Mucosa of descending colon (tissue), 3 donors: ENCODE results near the gene METRNL. TPM values are rescaled to one million over a fixed set of nuclear protein-coding genes. Genes with fewer than 3 reads are reported as not detected.
"Not testable (repeated sequence)": the region's sequence is repeated elsewhere in the genome, so short reads cannot be mapped to it uniquely, and the experiment has no call there.

Experiments used
- ATAC-seq: fragments of 200-7000 bp; cut with Tn5 transposase; one replicate; pipeline ENCODE4 v1.9.1; 2020; ENCODE audit warnings: mild to moderate bottlenecking, moderate library complexity
- DNase-seq, 3 donors: peaks; one replicate each; pipeline ENCODE4 v3.0.0-alpha.2; 2020
- H3K36me3 ChIP-seq: fragments of 200-600 bp; one replicate; pipeline ENCODE4 v1.8.0; 2021; ENCODE audit warnings: low read depth, mild to moderate bottlenecking
- H3K4me1 ChIP-seq: fragments of 200-600 bp; one replicate; pipeline ENCODE4 v1.8.0; 2021; ENCODE audit warnings: low read depth, mild to moderate bottlenecking
- H3K4me3 ChIP-seq: fragments of 200-600 bp; one replicate; pipeline ENCODE4 v1.8.0; 2021; ENCODE audit warnings: mild to moderate bottlenecking
- H3K9me3 ChIP-seq: fragments of 200-600 bp; one replicate; pipeline ENCODE4 v1.8.0; 2021; ENCODE audit warnings: mild to moderate bottlenecking
- intact Hi-C, 2 donors: fragments of 100-400 bp; cut with DNase I in 1 of 2; cut with micrococcal nuclease in 1 of 2; formaldehyde crosslinking; loops; one replicate each; pipeline versions ENCODE4 v1.11.0 to v1.11.1; 2022; cut with DNase I, micrococcal nuclease
- total RNA-seq, 3 donors: library from RNA; stranded (reverse); fragmentation: NEBNext Ultra II Directional in 2 of 3; extraction: Animal tissue kit (Norgen Biotek cat#: 25700) in 2 of 3; gene quantifications; one replicate each; pipeline versions ENCODE4 v1.2.1 to v1.2.4, GENCODE V29; 2021 to 2023
- TF ChIP-seq, protein P1 (sequence below): fragments of 200-600 bp; IDR thresholded peaks from one replicate; pipeline ENCODE4 v1.8.0; 2022; ENCODE audit warnings: antibody characterized with exemption, mild to moderate bottlenecking
- donor health status: DM: no; HTN: no; CAD: no; lungs with moderate emphysema.
- donor health status: DM: no; HTN: no; CAD: no.
- donor health status: DM: no; HTN: yes; CAD: no.

METRNL gene
- total RNA-seq, 3 donors from 2014 or later, result 78.6 to 134 (median 116) TPM

DNA sequence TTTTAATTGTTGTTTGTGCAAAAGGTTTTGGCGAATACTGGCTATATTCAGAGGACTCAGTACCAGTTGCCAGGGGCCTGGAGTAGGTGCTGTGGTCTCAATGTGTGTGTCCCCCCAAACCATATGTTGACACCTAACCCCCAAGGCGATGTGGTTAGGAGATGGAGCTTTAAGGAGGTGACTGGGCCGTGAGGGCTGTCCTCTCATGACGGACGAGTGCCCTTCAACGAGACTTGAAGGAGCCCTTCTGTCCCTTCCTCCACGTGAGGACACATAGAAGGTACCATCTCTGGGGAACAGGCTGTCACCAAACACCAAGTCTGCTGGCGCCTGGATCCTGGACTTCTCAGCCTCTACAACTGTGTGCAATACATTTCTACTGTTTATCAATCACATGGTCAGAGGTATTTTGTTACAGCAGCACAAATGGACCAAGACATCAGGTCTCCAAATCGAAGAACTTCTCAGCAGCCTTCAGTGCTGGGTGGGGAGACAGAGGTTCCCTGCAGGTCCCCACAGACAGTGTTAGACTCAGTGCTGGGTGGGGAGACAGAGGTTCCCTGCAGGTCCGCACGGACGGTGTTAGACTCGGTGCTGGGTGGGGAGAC lies 24.8 kb upstream of the METRNL start:
- TF ChIP-seq, protein P1, sequence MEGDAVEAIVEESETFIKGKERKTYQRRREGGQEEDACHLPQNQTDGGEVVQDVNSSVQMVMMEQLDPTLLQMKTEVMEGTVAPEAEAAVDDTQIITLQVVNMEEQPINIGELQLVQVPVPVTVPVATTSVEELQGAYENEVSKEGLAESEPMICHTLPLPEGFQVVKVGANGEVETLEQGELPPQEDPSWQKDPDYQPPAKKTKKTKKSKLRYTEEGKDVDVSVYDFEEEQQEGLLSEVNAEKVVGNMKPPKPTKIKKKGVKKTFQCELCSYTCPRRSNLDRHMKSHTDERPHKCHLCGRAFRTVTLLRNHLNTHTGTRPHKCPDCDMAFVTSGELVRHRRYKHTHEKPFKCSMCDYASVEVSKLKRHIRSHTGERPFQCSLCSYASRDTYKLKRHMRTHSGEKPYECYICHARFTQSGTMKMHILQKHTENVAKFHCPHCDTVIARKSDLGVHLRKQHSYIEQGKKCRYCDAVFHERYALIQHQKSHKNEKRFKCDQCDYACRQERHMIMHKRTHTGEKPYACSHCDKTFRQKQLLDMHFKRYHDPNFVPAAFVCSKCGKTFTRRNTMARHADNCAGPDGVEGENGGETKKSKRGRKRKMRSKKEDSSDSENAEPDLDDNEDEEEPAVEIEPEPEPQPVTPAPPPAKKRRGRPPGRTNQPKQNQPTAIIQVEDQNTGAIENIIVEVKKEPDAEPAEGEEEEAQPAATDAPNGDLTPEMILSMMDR, result no peak
- DNase-seq, result no peak
- Histone ChIP-seq H3K36me3 (no peaks in the 10 kb centered on the region), H3K4me1 (peaks cover 4% of the 10 kb centered on the region), H3K4me3 (no peak overlapping the region), H3K9me3 (no peaks in the 10 kb centered on the region)
- intact Hi-C loops, result no loop called here
- ATAC-seq, result no peak

DNA sequence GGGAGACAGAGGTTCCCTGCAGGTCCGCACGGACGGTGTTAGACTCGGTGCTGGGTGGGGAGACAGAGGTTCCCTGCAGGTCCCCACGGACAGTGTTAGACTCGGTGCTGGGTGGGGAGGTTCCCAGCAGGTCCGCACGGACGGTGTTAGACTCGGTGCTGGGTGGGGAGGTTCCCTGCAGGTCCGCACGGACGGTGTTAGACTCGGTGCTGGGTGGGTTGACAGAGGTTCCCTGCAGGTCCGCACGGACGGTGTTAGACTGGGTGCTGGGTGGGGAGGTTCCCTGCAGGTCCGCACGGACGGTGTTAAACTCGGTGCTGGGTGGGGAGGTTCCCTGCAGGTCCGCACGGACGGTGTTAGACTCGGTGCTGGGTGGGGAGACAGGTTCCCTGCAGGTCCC lies 24.2 kb upstream of the METRNL start:
- not testable (repeated sequence) for H3K9me3 ChIP-seq
- DNase-seq, result peak in 1 of 3 donors; percentile 16

DNA sequence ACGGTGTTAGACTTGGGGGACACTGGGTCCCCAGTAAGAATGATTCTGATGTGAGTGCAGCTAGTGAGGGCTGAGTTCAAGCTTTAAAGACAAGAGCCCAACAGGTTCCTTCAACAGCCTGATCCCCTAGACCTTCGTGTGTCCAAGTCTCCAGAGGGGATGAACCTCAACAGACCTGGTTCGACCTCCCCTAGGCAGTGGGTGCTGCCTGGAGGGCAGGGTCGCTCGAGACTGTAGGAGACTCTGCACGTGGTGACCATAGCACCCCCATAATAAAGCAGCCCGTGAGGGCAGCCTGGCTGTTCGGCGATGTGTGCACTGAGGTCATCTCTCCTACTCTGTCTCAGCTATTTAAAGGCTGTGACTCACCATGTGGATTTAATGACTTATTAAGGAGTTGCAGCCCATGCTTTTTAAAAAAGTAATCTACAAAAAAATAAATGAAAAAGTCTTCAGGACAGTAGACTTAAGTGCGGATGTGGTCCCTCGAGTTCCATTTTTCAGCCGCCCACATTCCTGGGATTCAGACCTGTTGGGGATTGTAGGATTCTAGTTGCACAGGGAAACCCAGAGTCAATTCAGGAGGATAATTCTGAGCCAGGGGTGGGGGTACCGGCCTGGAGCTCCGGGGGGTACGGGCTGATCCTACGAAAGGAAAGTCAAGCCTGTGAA lies 23.4 kb upstream of the METRNL start:
- TF ChIP-seq, protein P1, result no peak
- DNase-seq (peak in 2 of 3 donors; percentile 18 to 45), ATAC-seq (no peak)
- H3K4me3 ChIP-seq, result no peak overlapping the region
- H3K9me3 ChIP-seq, result no peaks in the 10 kb centered on the region
- peaks cover 4% of the 10 kb centered on the region for H3K4me1 ChIP-seq
- intact Hi-C loops, result no loop called here
- no peaks in the 10 kb centered on the region for H3K36me3 ChIP-seq

More for the DNA sequence above, 24.2 kb upstream of the METRNL start:
- H3K4me1 ChIP-seq, H3K4me3 ChIP-seq, ATAC-seq, H3K36me3 ChIP-seq, intact Hi-C loops: not testable (repeated sequence)

DNA sequence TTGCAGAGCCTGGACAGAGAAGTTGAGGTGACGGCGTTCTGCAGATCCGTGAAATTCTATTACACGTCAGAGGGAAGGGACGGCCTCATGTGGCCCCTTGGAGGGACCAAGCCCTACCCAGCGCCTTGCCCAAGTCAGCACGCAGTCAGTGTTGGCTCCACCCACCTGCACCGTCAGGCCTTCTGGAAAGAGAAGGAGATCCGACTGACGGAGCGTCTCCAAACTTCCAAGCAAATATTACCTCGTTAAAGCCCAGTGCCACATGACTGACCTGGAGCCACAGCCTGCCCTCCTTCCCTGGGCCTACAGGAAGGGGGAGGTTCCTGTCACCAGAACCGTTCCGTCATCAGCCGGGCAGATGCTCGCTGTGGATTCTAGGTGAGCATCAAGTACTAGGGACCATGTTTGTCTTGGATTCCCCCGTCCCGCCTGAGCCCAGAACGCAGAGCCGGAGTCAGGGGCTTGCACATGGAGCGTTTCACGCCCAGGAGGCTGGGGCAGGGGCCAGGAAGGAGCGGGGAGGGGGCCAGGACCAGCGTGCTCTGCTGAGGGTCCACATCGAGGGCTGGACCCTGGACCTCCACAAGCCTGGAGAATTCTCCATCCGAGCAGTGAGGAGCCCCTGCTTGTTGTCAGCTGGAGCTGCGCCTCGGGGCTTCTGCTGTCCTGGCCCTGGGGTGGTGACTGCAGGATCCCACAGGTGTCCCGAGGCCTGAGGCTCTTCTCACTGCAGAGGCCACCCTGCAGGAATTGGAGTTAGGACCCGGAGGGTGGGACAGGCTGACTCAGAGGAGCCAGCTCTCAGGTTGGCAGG lies 22.6 kb upstream of the METRNL start:
- ATAC-seq, result no peak
- Histone ChIP-seq H3K4me1 (peaks cover 4% of the 10 kb centered on the region), H3K36me3 (no peaks in the 10 kb centered on the region), H3K4me3 (no peak overlapping the region), H3K9me3 (no peaks in the 10 kb centered on the region)
- DNase-seq, result peak in 2 of 3 donors; percentile 23 to 51
- TF ChIP-seq, protein P1, result no peak
- intact Hi-C loops, result no loop called here

DNA sequence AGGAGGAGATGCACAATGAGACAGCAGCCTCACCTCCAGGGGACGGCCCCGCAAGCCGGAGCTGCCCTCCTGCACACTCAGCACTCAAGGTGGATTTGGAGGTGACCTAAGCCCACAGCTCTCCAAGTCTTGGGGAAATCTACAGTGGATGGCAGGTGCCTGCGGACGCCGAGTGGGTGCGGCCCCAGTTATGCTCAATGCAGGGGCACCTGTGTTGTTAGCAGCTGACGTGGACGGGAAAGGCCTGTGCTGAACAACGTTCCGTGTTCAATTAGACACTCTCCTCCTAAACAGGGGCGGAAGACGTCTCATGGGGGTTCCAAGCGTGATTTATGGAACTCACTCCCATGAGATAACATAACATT lies 22.0 kb upstream of the METRNL start:
- Histone ChIP-seq H3K9me3 (no peaks in the 10 kb centered on the region), H3K36me3 (no peaks in the 10 kb centered on the region), H3K4me1 (no peaks in the 10 kb centered on the region), H3K4me3 (no peak overlapping the region)
- intact Hi-C loops, result no loop called here
- TF ChIP-seq, protein P1, result no peak
- ATAC-seq, result no peak
- peak in 1 of 3 donors; percentile 14 for DNase-seq

DNA sequence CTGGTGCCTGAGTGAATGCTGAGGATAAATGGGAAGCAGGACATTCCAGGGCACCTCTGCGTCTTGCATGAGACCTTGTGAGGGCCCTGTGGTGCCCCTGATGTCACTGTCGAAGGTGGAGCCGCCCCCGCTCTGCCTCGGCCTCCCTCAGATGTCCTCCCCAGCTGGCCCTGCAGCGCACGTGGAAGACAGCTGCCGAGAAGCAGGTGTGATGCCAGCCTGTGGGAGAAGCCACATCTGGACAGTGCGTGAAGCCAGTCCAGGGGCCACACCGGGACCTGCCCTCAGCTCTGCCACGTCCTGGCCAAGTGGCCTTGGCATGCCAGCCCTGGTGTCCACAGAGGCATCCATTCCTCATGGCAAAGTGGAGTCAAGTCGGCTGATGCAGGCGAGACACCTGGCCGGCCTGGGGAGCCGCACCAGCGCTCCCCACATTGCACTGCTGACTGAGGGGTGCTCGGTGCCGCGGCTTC lies 21.6 kb upstream of the METRNL start:
- no peaks in the 10 kb centered on the region for H3K9me3 ChIP-seq
- intact Hi-C loops, result no loop called here
- ATAC-seq, result no peak
- DNase-seq, result peak in 1 of 3 donors; percentile 14
- no peak overlapping the region for H3K4me3 ChIP-seq
- no peaks in the 10 kb centered on the region for H3K36me3 ChIP-seq
- TF ChIP-seq, protein P1, result no peak
- H3K4me1 ChIP-seq, result no peaks in the 10 kb centered on the region
